Activated CD4-positive, alpha-beta T cell treated with anti-CD3 and anti-CD28 coated beads for 48 hours (primary cell): ENCODE results near the gene PDCD7.
A peak's percentile ranks its signal among the peaks of the same experiment; 100 is the strongest.
"Not testable (repeated sequence)": the region's sequence is repeated elsewhere in the genome, so short reads cannot be mapped to it uniquely, and the experiment has no call there.

Experiments
- DNase-seq: peaks from one replicate; pipeline ENCODE4 v3.0.0-alpha.2; 2020

Gene PDCD7, protein sequence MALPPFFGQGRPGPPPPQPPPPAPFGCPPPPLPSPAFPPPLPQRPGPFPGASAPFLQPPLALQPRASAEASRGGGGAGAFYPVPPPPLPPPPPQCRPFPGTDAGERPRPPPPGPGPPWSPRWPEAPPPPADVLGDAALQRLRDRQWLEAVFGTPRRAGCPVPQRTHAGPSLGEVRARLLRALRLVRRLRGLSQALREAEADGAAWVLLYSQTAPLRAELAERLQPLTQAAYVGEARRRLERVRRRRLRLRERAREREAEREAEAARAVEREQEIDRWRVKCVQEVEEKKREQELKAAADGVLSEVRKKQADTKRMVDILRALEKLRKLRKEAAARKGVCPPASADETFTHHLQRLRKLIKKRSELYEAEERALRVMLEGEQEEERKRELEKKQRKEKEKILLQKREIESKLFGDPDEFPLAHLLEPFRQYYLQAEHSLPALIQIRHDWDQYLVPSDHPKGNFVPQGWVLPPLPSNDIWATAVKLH

DNA sequence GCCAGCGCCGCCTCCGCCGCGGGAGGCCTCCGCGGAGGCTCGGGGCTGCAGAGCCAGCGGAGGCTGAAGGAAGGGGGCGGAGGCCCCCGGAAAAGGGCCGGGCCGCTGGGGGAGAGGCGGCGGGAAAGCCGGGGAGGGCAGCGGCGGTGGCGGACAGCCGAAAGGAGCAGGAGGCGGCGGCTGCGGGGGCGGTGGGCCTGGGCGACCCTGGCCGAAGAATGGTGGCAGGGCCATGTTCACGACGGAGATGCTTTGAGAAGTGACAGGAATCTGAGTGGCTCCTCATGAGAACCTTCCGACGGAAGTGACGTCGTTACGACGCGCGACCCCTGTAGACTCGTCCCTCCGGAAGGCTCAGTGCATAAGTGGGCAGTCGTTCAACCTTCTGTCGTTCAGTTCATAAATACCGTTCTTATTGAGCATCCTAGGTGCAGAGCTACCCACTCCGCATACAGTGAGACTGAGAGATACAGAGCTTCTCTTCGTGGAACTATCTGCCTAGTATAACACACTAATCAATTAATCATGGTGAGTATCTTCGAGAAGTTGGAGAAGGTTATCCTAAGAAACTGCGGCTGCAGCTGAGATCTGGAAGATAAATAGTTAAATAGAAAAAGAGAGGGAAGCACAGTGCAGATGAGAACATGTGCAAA is at the start of gene PDCD7:
TSS of gene PDCD7 (minus strand) at position 261 of the 653 bp plus-strand sequence. CDS start at position 234, 27 bp downstream.
- peak; percentile 88 for DNase-seq

DNA sequence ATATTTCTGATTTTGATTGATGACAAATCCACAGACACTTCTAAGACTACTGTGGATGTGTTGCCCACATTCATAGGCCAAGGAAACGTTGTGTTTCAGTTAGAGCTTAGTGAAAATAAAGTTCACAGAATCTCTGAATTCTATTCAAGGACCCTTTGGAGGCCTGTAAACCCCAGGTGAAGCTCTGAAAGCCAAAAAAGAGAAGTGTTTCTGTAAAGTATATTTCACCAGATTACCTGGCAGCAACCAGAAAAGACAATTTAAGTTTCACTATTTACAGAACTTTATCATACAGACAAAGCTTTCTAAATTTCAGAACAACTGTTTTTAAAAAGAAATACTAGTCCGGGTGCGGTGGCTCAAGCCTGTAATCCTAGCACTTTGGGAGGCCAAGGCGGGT is 48.9 kb upstream of the PDCD7 start:
- no peak for DNase-seq

GRCh38 chr15:65181582-65182353 is 48.2 kb upstream of the PDCD7 start:
- not testable (repeated sequence) for DNase-seq

GRCh38 chr15:65180167-65180566 is 46.6 kb upstream of the PDCD7 start:
- DNase-seq: no peak

DNA sequence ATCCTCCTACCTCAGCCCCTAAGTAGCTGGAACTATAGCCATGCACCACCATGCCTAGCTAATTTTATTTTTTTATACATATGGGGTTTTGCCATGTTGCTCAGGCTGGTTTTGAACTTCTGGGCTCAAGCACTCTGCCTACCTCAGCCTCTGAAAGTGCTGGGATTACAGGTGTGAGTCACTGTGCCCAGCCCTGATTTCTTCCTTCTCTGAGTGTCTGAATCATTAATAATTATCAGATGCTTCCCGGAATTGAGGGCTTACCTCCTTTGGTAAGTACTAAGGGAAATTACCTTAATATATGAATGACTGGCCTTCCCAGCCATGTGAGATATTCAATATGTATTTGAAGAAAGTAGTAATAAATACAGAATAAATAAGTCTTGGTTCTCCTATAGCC is 44.3 kb upstream of the PDCD7 start:
- DNase-seq: no peak

DNA sequence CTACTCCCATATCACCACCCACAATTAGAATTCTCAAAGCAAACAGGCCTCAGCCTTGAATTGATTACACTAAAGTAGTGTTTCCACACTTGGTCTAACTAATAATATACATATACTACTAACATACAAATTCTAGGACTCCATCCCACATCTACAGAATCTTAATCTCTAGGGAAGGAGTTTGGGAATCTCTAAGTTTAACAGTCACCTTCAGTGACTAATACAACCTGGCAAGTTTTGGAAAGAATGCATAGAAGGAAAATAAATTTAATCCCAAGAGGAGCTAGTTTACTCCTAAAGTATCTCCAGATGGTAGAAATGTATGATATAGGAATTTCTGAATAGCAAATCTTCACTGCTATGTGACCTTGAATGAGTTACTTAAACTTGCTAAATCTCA is 42.4 kb upstream of the PDCD7 start:
- no peak for DNase-seq

DNA sequence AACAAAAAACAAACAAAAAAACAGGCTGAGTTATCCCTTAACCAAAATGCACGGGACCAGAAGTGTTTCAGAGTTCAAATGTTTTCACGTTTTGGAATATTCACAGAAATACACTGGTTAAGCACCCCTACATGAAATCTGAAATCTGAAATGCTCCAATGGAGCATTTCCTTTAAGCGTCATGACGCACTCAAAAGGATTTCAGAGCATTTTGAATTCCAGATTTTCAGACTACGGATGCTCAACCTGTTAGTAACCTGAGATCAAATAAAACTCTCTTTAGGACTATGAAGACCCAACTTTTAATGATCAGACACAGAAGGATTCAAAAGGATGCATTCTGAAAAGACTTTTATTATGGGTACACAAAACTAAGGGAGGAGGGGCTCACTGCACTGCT is 41.9 kb upstream of the PDCD7 start:
- DNase-seq: no peak

DNA sequence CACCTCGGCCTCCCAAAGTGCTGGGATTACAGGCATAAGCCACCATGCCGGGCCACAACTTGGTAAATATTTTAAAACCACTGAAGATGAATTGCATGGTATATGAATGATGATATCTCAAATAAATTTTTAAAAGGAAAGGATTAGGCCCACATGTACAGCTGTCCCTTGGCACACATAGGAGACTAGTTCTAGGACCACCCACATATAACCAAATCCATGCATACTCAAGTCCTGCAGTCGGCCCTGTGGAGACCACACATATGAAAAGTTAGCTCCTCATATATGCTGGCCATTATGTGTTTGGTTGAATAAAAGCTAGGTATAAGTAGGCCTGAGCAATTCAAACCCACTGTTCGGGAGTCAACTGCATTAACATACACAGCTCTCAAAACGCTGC is 40.9 kb upstream of the PDCD7 start:
- no peak for DNase-seq

DNA sequence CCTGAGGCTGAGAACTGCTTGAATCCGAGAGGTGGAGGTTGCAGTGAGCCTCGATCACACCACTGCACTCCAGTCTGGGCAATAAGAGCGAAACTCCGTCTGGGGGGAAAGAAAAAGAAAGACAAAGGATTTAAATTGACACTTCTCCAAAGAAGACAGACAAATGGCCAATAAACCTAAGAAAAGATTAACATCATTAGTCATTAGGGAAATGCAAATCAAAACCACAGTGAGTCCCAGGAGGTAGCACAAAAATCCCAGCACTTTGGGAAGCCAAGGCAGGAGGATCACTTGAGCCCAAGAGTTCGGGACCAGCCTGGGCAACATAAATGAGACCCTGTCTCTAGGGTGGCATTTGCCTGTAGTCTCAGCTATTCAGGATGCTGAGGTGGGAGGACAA is 38.9 kb upstream of the PDCD7 start:
- DNase-seq: no peak

GRCh38 chr15:65171428-65171827 is 37.8 kb upstream of the PDCD7 start:
- no peak for DNase-seq

DNA sequence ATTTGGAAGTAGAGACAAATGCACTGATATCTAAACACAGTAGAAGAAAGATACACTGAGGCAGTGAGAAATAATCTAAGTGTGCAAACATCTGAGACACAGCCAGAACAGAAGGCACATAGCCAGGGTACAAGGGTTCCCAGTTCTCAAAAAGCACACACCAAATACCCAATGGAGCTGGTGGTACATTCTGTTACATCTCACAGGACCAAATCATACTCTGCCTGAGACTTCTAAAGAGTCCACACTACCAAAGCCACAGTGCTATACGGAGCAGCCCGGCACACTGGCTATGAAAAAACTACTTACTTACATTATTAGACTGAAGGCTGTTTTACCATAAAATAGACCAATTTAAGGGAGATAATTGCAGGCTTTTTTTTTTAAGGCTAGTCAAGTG is 32.3 kb upstream of the PDCD7 start:
- DNase-seq: no peak

DNA sequence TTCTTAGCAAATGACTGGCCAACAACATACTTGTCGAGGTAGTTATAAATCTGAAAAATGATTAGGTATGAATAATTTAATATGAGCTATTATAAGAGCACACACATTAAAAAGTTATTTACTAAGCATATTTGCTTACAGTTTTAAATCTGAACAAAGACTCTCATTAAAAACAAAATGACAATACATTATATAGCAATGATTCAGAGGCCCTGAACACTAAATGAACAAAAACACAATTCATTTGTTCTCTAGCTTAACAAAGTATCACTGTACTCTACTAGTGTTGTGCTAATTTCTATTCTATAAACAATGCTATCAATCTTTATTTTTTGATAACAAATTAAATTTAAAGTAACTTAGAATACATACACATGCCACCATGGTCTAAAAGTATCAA is 30.5 kb upstream of the PDCD7 start:
- DNase-seq: no peak

GRCh38 chr15:65163041-65163440 is 29.4 kb upstream of the PDCD7 start:
- DNase-seq: no peak

DNA sequence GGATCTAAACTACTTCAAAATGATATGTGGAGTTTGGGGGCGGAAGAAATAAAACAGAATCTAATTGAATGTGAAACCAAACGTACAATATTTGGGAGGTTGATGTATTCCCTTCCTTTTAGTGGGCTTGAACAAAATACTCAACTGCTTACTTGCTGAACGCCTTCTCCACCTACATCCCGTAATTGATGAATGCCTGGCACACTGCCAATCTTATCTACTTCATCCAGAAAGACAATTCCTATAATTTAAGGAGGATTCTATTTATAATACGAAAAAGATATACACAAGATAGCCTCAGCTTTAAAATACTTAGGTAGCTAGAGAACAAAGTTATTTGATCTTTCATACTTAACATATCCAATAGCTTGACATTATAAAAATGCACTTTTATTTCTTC is 23.1 kb upstream of the PDCD7 start:
- DNase-seq: no peak

DNA sequence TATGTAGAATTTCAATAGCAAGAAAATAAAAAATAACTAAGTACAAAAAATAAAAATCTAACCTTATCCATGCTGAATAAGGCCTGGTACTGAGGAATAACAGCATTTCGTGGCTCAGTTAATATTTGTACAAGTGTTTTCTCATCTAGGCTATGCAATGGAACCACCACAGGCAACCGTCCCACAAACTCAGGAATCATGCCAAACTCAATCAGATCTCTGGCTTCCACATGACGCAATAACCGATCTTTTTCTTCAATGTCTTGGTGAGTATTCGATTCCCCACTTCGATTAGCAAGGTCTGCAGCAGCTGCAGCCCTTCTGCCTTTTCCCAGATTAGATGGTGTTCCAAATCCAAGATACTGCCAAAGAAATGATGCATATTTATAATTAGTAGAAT is 21.1 kb upstream of the PDCD7 start:
- DNase-seq: no peak

GRCh38 chr15:65147902-65148301 is 14.3 kb upstream of the PDCD7 start:
- DNase-seq: no peak

GRCh38 chr15:65146438-65146837 is 12.8 kb upstream of the PDCD7 start:
- no peak for DNase-seq

GRCh38 chr15:65138631-65139030 is 5.0 kb upstream of the PDCD7 start:
- DNase-seq: not testable (repeated sequence)

GRCh38 chr15:65137893-65138292 is 4.3 kb upstream of the PDCD7 start:
- not testable (repeated sequence) for DNase-seq

DNA sequence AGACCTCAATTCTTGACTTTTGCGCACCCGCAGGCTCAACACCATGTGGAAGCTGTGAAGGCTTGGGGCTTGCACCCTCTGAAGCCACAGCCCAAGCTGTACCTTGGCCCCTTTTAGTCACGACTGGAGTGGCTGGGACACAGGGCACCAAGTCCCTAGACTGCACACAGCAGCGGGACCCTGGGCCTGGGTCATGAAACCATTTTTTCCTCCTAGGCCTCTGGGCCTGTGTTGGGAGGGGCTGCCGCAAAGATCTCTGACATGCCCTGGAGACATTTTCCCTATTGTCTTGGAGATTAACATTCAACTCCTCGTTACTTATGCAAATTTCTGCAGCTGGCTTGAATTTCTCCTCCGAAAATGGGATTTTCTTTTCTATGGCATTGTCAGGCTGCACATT is 3.5 kb upstream of the PDCD7 start:
- DNase-seq: not testable (repeated sequence)

- DNase-seq: no peak
Observed at GRCh38 chr15:65134538-65134937, 930 bp upstream of the PDCD7 start.

DNA sequence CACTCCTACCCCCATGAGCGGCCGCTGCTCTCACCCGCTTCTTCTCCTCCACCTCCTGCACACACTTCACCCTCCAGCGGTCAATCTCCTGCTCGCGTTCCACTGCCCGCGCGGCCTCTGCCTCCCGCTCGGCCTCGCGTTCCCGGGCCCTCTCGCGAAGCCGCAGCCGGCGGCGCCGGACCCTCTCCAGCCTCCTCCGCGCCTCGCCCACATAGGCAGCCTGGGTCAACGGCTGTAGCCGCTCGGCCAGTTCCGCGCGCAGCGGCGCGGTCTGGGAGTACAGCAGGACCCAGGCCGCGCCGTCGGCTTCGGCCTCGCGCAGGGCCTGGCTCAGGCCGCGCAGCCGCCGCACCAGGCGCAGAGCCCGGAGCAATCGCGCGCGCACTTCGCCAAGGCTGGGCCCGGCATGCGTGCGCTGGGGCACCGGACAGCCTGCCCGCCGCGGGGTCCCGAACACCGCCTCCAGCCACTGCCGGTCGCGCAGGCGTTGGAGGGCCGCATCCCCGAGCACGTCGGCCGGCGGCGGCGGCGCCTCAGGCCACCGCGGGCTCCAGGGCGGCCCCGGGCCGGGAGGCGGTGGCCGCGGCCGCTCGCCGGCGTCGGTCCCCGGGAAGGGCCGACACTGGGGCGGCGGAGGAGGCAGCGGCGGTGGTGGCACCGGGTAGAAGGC is 595 bp downstream of the PDCD7 start:
- peak; percentile 29 for DNase-seq

- peak; percentile 21 for DNase-seq
Observed at GRCh38 chr15:65130941-65131340, 2.7 kb downstream of the PDCD7 start.
